Activated CD8-positive, alpha-beta T cell treated with anti-CD3 and anti-CD28 coated beads for 36 hours (primary cell): ENCODE data around the gene RAB5B. TPM values are rescaled to one million over a fixed set of nuclear protein-coding genes. Genes with fewer than 3 reads are reported as not detected.
A peak's percentile ranks its signal among the peaks of the same experiment; 100 is the strongest.

Source experiments
- ATAC-seq: fragments of 200-7000 bp; cut with Tn5 transposase; one replicate; pipeline ENCODE4 v1.10.0; 2021; ENCODE audit warnings: mild to moderate bottlenecking, moderate library complexity
- CTCF ChIA-PET: fragments of 350-600 bp; sonication (Branson Sonifier 250); formaldehyde crosslinking; loops from one replicate; lab custom pipeline; 2021; ENCODE audit warnings: antibody characterized with exemption; lab: Charles Lee
- POLR2A ChIA-PET: fragments of 350-600 bp; sonication (Branson Sonifier 250); formaldehyde crosslinking; loops from one replicate; lab custom pipeline; 2021; ENCODE audit warnings: antibody characterized with exemption; lab: Charles Lee
- DNase-seq: peaks from one replicate; pipeline ENCODE4 v3.0.0-alpha.2; 2020
- H3K27ac Mint-ChIP-seq: one replicate; pipeline ENCODE4 v1.8.0; 2021; ENCODE audit warnings: mild to moderate bottlenecking, mixed read lengths
- H3K27me3 Mint-ChIP-seq: one replicate; pipeline ENCODE4 v1.8.0; 2021; ENCODE audit warnings: mixed read lengths
- H3K36me3 Mint-ChIP-seq: one replicate; pipeline ENCODE4 v1.8.0; 2021; ENCODE audit warnings: low read depth, mixed read lengths
- H3K4me1 Mint-ChIP-seq: one replicate; pipeline ENCODE4 v1.8.0; 2021; ENCODE audit warnings: low read depth, mixed read lengths
- H3K4me3 Mint-ChIP-seq: one replicate; pipeline ENCODE4 v1.8.0; 2021; ENCODE audit warnings: mild to moderate bottlenecking, moderate library complexity, mixed read lengths
- H3K9me3 Mint-ChIP-seq: one replicate; pipeline ENCODE4 v1.8.0; 2021; ENCODE audit warnings: mixed read lengths
- CTCF ChIP-seq: fragments of 200-600 bp; IDR thresholded peaks from one replicate; pipeline ENCODE4 v1.8.0; 2022; ENCODE audit warnings: antibody characterized with exemption, mild to moderate bottlenecking
- intact Hi-C: fragments of 100-400 bp; cut with micrococcal nuclease; formaldehyde crosslinking; loops from one replicate; pipeline ENCODE4 v1.10.0; 2022
- total RNA-seq, 2 experiments: library from RNA; stranded (reverse); gene quantifications; one replicate each; pipeline ENCODE4 v1.2.3, GENCODE V29; 2021

RAB5B gene
- total RNA-seq, 2 experiments from 2014 or later, result 26.0 to 32.4 TPM

GRCh38 chr12:55955344-55955743 is 18.5 kb upstream of the RAB5B start:
- ChIA-PET CTCF (interaction anchor here (0.9 to 1.8 kb wide), 7 partner anchors 13 to 217 kb away, joined by 3 to 6 read pairs (median 3); no protein-coding TSS in a partner anchor), POLR2A (interaction anchor here (0.9 to 5.9 kb wide), 5 partner anchors 9 to 90 kb away, joined by 3 to 46 read pairs (median 10); partner anchors contain the start of genes CDK2 and PMEL)
- no peak for DNase-seq
- TF ChIP-seq CTCF, result no peak
- H3K27ac Mint-ChIP-seq, result peak overlapping the region; percentile 60
- no peaks in the 10 kb centered on the region for H3K9me3 Mint-ChIP-seq
- peaks cover 31% of the 10 kb centered on the region for H3K36me3 Mint-ChIP-seq
- intact Hi-C loops, result no loop called here
- H3K27me3 Mint-ChIP-seq, result no peaks in the 10 kb centered on the region
- ATAC-seq, result no peak
- H3K4me3 Mint-ChIP-seq, result no peak overlapping the region
- peaks cover 15% of the 10 kb centered on the region for H3K4me1 Mint-ChIP-seq

- Mint-ChIP-seq H3K36me3 (peaks cover 31% of the 10 kb centered on the region), H3K4me3 (no peak overlapping the region), H3K27ac (peak overlapping the region; percentile 60), H3K4me1 (peaks cover 15% of the 10 kb centered on the region), H3K9me3 (no peaks in the 10 kb centered on the region), H3K27me3 (no peaks in the 10 kb centered on the region)
- CTCF ChIA-PET, result interaction anchor here (0.9 to 1.8 kb wide), 11 partner anchors 12 to 217 kb away, joined by 3 to 6 read pairs (median 3); no protein-coding TSS in a partner anchor
- peak; percentile 74 for ATAC-seq
- peak; percentile 41 for TF ChIP-seq CTCF
- POLR2A ChIA-PET, result interaction anchor here (0.5 to 5.9 kb wide), 7 partner anchors 9 to 300 kb away, joined by 3 to 46 read pairs (median 4); partner anchors contain the start of genes CDK2 and PMEL
- intact Hi-C loops, result no loop called here
- DNase-seq, result peak; percentile 75
These were observed 17.9 kb upstream of the RAB5B start for GRCh38 chr12:55955800-55956508.

GRCh38 chr12:55957106-55957859 is 16.6 kb upstream of the RAB5B start:
- ChIA-PET POLR2A (interaction anchor here (0.6 to 5.9 kb wide), 7 partner anchors 10 to 227 kb away, joined by 3 to 46 read pairs (median 4); partner anchors contain the start of genes CDK2, PMEL and RAB5B), CTCF (interaction anchor here (0.7 to 1.8 kb wide), 7 partner anchors 9 to 219 kb away, joined by 3 to 6 read pairs (median 3); partner anchors contain the start of gene PMEL)
- ATAC-seq, result no peak
- H3K9me3 Mint-ChIP-seq, result no peaks in the 10 kb centered on the region
- H3K4me3 Mint-ChIP-seq, result no peak overlapping the region
- peak overlapping the region; percentile 37 for H3K27ac Mint-ChIP-seq
- peaks cover 18% of the 10 kb centered on the region for H3K36me3 Mint-ChIP-seq
- DNase-seq, result no peak
- no peak for TF ChIP-seq CTCF
- no peaks in the 10 kb centered on the region for H3K27me3 Mint-ChIP-seq
- peaks cover 15% of the 10 kb centered on the region for H3K4me1 Mint-ChIP-seq
- intact Hi-C loops, result no loop called here

GRCh38 chr12:55963760-55964159 is 10.1 kb upstream of the RAB5B start:
- H3K9me3 Mint-ChIP-seq, result no peaks in the 10 kb centered on the region
- H3K36me3 Mint-ChIP-seq, result peaks cover 19% of the 10 kb centered on the region
- ATAC-seq (no peak), DNase-seq (no peak)
- no peak for TF ChIP-seq CTCF
- CTCF ChIA-PET, result no interaction called here
- H3K4me3 Mint-ChIP-seq, result no peak overlapping the region
- peaks cover 19% of the 10 kb centered on the region for H3K4me1 Mint-ChIP-seq
- POLR2A ChIA-PET, result no interaction called here
- no peaks in the 10 kb centered on the region for H3K27me3 Mint-ChIP-seq
- intact Hi-C loops, result no loop called here
- no peak overlapping the region for H3K27ac Mint-ChIP-seq
